HG02759 (cell line): ENCODE measurements around the gene TAF1B.

Experiments used
- ATAC-seq: cut with Tn5 transposase; IDR thresholded peaks from one replicate; pipeline ENCODE4 v1.9.1; 2021; ENCODE audit warnings: mild to moderate bottlenecking, moderate library complexity; ENCODE audit not compliant: unreplicated experiment

The TAF1B gene

DNA sequence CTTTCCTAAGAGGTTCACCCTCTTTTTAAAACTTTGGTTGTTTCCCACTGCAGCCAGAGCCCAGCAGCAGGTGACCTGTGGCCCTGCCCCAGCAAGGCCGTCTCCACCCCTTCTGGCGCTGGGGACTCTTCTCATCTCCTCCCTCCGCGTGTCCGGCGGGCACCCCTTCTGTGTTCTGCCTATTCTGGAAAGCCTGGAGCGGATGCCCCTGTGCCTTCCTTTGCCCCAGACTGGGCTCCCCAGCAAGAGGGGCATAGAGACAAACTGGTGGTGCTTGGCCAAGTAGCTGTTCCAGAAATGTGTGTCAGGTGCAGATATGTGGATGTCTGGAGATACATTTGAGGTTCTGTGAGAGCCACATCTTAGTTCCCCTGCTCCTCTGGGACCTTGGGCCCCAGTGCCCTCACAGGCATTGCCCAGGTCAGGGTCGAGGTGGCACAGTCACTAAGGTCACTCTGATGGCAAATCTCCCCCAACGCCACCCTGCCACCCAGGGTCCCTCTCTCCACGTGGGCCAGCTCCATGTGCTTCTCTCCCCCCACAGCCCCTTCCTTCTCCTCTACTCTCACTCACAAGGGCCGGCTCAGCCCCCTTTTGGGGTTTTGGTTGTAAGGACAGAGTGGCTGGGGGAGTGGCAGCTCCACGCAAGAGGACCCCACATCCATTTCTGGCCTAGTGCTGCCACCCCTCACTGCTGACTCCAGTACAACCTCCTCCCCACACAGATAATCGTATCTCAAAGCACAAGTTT, 35.5 kb upstream of the TAF1B start:
- ATAC-seq = no peak

DNA sequence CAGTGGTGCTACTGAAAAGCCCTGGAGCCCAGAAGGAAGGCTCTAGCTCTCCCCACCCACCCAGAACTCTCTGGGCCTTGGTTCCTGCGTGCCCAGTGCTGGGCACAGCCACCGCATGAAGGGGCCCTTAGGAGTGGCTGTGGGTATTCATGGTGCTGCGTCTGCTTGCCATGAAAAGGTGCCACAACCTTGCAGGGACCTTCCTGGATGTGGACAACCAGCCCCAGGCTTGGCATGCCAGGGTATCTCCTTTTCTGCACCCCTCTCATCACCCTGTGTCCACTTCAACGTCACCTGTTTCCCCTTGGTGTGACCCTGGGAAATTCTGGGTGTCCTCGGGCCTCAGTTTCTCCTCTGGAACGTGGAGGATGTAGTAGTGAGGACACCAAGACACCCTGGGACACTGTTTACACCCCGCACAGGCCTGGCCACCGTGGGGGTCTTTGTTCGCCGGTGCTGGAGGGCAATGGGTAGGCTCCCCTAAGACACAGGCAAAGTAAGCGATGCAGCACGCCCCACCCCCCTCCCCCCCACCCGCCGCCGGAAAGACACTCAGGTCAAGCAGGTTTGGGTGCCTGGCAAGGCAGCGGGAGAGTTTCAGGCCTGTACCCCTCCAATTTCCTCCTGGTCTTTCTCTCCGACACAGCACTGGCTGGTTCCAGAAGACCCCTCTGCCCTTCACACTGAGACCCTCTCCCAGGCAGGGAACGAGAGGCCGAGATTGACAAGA, 34.8 kb upstream of the TAF1B start:
- no peak for ATAC-seq

GRCh38 chr2:9809064-9809356, 34.3 kb upstream of the TAF1B start:
- no peak for ATAC-seq

GRCh38 chr2:9809448-9810088, 33.7 kb upstream of the TAF1B start:
- ATAC-seq = no peak

GRCh38 chr2:9811216-9811615, 32.1 kb upstream of the TAF1B start:
- ATAC-seq = no peak

DNA sequence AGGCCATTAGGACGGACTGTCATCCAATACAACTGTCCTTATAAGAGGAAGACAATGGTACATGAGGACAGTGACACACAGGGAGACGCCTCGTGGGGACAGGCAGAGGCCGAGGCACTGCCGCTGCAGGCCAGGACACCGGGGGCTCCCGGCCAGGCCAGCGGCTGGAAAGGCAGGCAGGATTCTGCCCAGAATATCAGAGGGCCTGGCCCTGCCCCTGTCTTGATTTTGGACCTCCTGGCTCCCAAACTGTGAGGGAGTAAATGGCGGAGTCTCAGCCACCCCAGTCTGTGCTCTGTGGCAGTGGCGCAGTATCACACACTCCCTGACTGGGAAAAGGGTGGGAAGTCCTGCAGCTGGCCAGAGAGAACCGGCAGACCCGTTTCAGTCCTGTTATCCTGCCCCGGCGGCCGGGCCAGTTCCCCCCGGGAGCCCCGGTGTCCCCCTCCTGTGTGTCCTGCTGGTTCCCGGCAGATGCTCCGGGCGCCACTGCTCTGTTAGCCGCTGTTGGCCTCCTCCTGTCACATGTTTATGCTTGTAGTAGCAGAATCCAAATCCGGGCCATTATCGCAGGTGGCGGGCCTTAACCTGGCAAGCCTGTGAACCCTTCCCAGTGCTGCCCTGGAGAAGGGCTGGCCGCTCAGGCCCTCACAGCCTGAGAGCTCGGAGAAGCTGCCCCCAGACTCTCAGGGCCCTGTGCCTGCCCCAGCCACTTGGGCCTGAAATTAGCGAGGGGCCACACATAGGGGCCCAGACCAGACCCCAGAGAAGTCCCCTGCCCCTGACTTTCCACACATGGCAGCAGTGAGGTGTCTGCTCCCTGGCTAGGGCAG, 31.4 kb upstream of the TAF1B start:
- ATAC-seq = no peak

- no peak for ATAC-seq
Measured at GRCh38 chr2:9812945-9813311, 30.3 kb upstream of the TAF1B start.

- ATAC-seq = no peak
Measured at GRCh38 chr2:9813312-9814128, 29.8 kb upstream of the TAF1B start.

- ATAC-seq = no peak
Measured at GRCh38 chr2:9814129-9814868, 29.0 kb upstream of the TAF1B start.

GRCh38 chr2:9815076-9815475, 28.2 kb upstream of the TAF1B start:
- ATAC-seq = no peak

DNA sequence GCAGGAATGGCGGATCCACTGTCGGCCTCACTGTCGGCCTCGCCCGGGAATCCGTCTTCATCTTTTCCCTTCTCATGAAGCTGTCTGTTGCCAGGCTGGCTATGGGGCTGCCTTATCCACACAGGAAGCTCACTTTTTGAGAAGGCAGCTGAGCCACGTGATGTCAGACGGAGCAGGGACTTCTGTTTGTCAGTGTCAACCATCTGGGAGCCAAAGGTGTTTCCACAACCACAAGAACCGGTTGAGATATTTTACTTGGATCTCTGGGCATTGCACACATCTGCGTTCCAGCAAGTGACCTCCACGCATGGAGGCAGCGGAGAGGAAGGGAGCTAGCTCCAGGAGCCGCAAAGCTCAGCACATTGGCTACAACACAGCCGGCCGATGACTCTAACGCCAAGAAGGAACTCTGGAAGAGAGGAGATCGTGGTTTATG, 27.4 kb upstream of the TAF1B start:
- ATAC-seq = no peak

- ATAC-seq = no peak
Measured at GRCh38 chr2:9818097-9818496, 25.2 kb upstream of the TAF1B start.

- ATAC-seq = no peak
Measured at GRCh38 chr2:9819551-9819950, 23.7 kb upstream of the TAF1B start.

DNA sequence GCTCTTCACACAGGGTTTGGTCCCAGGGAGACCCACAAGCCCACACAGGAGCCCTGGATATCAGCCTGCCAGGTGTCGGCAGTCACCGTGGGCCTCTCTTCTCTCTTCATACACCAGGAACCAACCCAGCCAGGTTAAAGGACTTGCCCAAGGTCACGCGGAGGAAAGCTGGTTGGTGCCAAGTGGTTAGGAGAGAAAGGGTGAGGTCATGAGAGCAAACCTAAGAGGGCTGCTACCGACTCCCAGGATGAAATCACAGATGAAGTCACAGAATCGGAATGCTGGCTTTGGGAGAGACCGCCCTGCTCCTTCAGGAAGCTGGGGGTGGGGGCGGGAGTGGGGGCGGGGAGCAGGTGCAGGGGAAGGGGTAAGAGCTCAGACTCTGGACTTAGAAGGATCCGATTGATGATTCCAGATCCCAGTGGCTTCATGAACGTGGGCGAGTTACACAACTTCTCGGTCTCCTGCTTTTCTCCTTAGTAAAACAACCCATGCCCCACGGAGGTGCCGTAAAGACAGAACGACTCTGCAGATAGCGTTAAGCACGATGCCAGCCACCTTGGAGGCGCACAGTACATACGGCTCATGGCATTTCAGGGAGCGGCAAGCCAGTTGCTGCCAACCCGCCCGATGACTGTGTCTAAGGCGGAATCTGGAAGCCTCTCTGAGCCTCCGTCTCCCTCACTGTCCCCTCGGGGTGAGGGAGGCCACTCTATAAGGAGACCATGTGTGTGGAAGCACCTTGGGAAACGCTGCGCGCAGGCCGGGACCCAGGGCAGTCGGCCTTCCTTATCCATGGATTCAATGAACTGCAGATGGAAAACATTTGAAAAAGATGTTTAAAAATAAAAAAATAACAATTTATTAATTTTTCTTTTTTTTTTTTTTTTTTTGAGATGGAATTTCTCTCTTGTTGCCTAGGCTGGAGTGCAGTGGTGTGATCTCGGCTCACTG, 23.0 kb upstream of the TAF1B start:
- no peak for ATAC-seq

DNA sequence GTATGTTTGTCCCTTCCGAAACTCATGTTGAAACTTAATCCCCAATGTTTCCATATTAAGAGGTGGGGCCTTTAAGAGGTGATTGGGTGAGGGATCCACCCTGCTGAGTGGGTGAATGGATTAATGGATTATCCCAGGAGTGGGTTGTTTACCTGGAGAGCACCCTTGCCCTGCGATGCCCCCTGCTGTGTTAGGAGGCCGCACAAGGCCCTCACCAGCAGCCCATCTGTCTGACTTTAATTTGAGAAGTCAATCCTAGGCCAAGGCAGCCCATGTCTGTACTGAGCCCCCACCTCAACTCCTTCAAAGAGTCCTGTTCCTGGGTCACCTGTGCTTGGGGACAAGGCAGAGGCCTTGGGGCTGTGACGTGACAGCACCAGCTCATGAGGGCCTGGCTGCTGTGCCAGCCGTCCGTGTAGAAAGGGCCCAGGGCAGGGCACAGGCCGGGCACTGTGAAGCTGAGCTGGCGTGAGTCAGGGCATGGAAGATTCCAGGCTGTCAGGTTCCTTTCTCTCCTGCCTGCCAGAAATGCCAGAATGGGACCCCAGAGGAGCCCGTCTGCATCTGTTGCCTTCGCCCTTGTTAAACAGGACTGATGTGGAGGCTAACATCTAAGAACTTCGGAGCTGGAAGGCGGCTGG, 21.3 kb upstream of the TAF1B start:
- ATAC-seq = no peak

- ATAC-seq = no peak
Measured at GRCh38 chr2:9824441-9824840, 18.8 kb upstream of the TAF1B start.

- ATAC-seq = no peak
Measured at GRCh38 chr2:9824956-9825720, 18.1 kb upstream of the TAF1B start.

GRCh38 chr2:9826208-9826607, 17.1 kb upstream of the TAF1B start:
- no peak for ATAC-seq
